ENCODE results near the gene CACNB4.

The CACNB4 gene

GRCh38 chr2:151991010-151991409 is 107.8 kb downstream of the CACNB4 start:
- no peak for TF ChIP-seq CTCF (IDR thresholded peaks at IDR 0.05)
- H3K27me3 ChIP-seq (ENCODE audit: control insufficient read depth, insufficient read depth, low read length) = no peaks in the 10 kb centered on the region
- no peak overlapping the region for H3K27ac ChIP-seq
- no peak overlapping the region for H3K9ac ChIP-seq
- H2AFZ ChIP-seq = no peak overlapping the region
- H3K4me3 ChIP-seq (ENCODE audit: low read depth, low read length) = no peak overlapping the region
- H3K4me2 ChIP-seq (ENCODE audit: low read length) = no peak overlapping the region
- H3K9me3 ChIP-seq (ENCODE audit: control insufficient read depth, low read length) = no peaks in the 10 kb centered on the region
- no peaks in the 10 kb centered on the region for H3K4me1 ChIP-seq
- H3K36me3 ChIP-seq (ENCODE audit: control insufficient read depth, insufficient read depth, low read length) = no peaks in the 10 kb centered on the region
- no peaks in the 10 kb centered on the region for H3K79me2 ChIP-seq

- Histone ChIP-seq H3K4me1 (no peaks in the 10 kb centered on the region), H3K4me2 (ENCODE audit: low read length) (no peak overlapping the region), H2AFZ (no peak overlapping the region), H3K36me3 (ENCODE audit: control insufficient read depth, insufficient read depth, low read length) (no peaks in the 10 kb centered on the region), H3K27me3 (ENCODE audit: control insufficient read depth, insufficient read depth, low read length) (no peaks in the 10 kb centered on the region), H3K27ac (no peak overlapping the region), H3K9me3 (ENCODE audit: control insufficient read depth, low read length) (no peaks in the 10 kb centered on the region), H3K9ac (no peak overlapping the region), H3K79me2 (no peaks in the 10 kb centered on the region), H3K4me3 (ENCODE audit: low read depth, low read length) (no peak overlapping the region)
- TF ChIP-seq CTCF (IDR thresholded peaks at IDR 0.05) = no peak
These were observed 109.5 kb downstream of the CACNB4 start for GRCh38 chr2:151989378-151989777.

- TF ChIP-seq CTCF (IDR thresholded peaks at IDR 0.05) = no peak
These were observed 111.4 kb downstream of the CACNB4 start for GRCh38 chr2:151987484-151987883.

GRCh38 chr2:151984424-151985083 is 114.3 kb downstream of the CACNB4 start:
- H3K27me3 ChIP-seq (ENCODE audit: control insufficient read depth, insufficient read depth, low read length) = no peaks in the 10 kb centered on the region
- H3K27ac ChIP-seq = no peak overlapping the region
- no peak overlapping the region for H2AFZ ChIP-seq
- H3K9me3 ChIP-seq (ENCODE audit: control insufficient read depth, low read length) = no peaks in the 10 kb centered on the region
- no peak for TF ChIP-seq CTCF (IDR thresholded peaks at IDR 0.05)
- no peak overlapping the region for H3K9ac ChIP-seq
- H3K4me3 ChIP-seq (ENCODE audit: low read depth, low read length) = no peak overlapping the region
- no peaks in the 10 kb centered on the region for H3K79me2 ChIP-seq
- no peak overlapping the region for H3K4me2 ChIP-seq (ENCODE audit: low read length)
- no peaks in the 10 kb centered on the region for H3K36me3 ChIP-seq (ENCODE audit: control insufficient read depth, insufficient read depth, low read length)
- H3K4me1 ChIP-seq = no peaks in the 10 kb centered on the region

More at GRCh38 chr2:151987484-151987883, 111.4 kb downstream of the CACNB4 start:
- no peaks in the 10 kb centered on the region for H3K79me2 ChIP-seq
- H3K27ac ChIP-seq = no peak overlapping the region
- H3K9me3 ChIP-seq (ENCODE audit: control insufficient read depth, low read length) = no peaks in the 10 kb centered on the region
- no peaks in the 10 kb centered on the region for H3K4me1 ChIP-seq
- H3K36me3 ChIP-seq (ENCODE audit: control insufficient read depth, insufficient read depth, low read length) = no peaks in the 10 kb centered on the region
- H3K9ac ChIP-seq = no peak overlapping the region
- no peaks in the 10 kb centered on the region for H3K27me3 ChIP-seq (ENCODE audit: control insufficient read depth, insufficient read depth, low read length)
- no peak overlapping the region for H2AFZ ChIP-seq
- H3K4me3 ChIP-seq (ENCODE audit: low read depth, low read length) = no peak overlapping the region
- no peak overlapping the region for H3K4me2 ChIP-seq (ENCODE audit: low read length)

- no peak for TF ChIP-seq CTCF (IDR thresholded peaks at IDR 0.05)
- H3K4me2 ChIP-seq (ENCODE audit: low read length) = no peak overlapping the region
- no peaks in the 10 kb centered on the region for H3K4me1 ChIP-seq
- H3K36me3 ChIP-seq (ENCODE audit: control insufficient read depth, insufficient read depth, low read length) = no peaks in the 10 kb centered on the region
- H2AFZ ChIP-seq = no peak overlapping the region
- no peak overlapping the region for H3K27ac ChIP-seq
- H3K9me3 ChIP-seq (ENCODE audit: control insufficient read depth, low read length) = no peaks in the 10 kb centered on the region
- no peak overlapping the region for H3K9ac ChIP-seq
- no peaks in the 10 kb centered on the region for H3K79me2 ChIP-seq
- H3K4me3 ChIP-seq (ENCODE audit: low read depth, low read length) = no peak overlapping the region
- H3K27me3 ChIP-seq (ENCODE audit: control insufficient read depth, insufficient read depth, low read length) = no peaks in the 10 kb centered on the region
These were observed 115.6 kb downstream of the CACNB4 start for GRCh38 chr2:151983221-151983620.

All from parathyroid adenoma (tissue), 2 donors.